Activated CD4-positive, alpha-beta memory T cell treated with anti-CD3 and anti-CD28 coated beads for 36 hours (primary cell): ENCODE results near the gene LRRC4. TPM values are rescaled to one million over a fixed set of nuclear protein-coding genes. Genes with fewer than 3 reads are reported as not detected.

Experiments used
- CTCF ChIA-PET: fragments of 350-600 bp; sonication (Branson Sonifier 250); formaldehyde crosslinking; loops from one replicate; lab custom pipeline; 2021; ENCODE audit warnings: antibody characterized with exemption, inconsistent platforms; lab: Charles Lee
- POLR2A ChIA-PET: fragments of 350-600 bp; sonication (Branson Sonifier 250); formaldehyde crosslinking; loops from one replicate; lab custom pipeline; 2021; ENCODE audit warnings: antibody characterized with exemption; lab: Charles Lee
- DNase-seq: peaks from one replicate; pipeline ENCODE4 v3.0.0-alpha.2; 2020
- H3K27ac Mint-ChIP-seq: one replicate; pipeline ENCODE4 v1.8.0; 2021; ENCODE audit warnings: mixed read lengths
- H3K27me3 Mint-ChIP-seq: one replicate; pipeline ENCODE4 v1.8.0; 2021; ENCODE audit warnings: mixed read lengths
- H3K36me3 Mint-ChIP-seq: one replicate; pipeline ENCODE4 v1.8.0; 2021; ENCODE audit warnings: mixed read lengths
- H3K4me1 Mint-ChIP-seq: one replicate; pipeline ENCODE4 v1.8.0; 2021; ENCODE audit warnings: low read depth, mixed read lengths
- H3K4me3 Mint-ChIP-seq: one replicate; pipeline ENCODE4 v1.8.0; 2021; ENCODE audit warnings: mild to moderate bottlenecking, mixed read lengths
- H3K9me3 Mint-ChIP-seq: one replicate; pipeline ENCODE4 v1.8.0; 2021; ENCODE audit warnings: mixed read lengths
- intact Hi-C: fragments of 100-400 bp; cut with micrococcal nuclease; formaldehyde crosslinking; loops from one replicate; pipeline ENCODE4 v1.15.1; 2023
- total RNA-seq, 2 experiments: library from RNA; stranded (reverse); gene quantifications; one replicate each; pipeline ENCODE4 v1.2.3, GENCODE V29; 2021

The LRRC4 gene
- total RNA-seq, 2 experiments from 2014 or later = 0.68 to 0.74 TPM

DNA sequence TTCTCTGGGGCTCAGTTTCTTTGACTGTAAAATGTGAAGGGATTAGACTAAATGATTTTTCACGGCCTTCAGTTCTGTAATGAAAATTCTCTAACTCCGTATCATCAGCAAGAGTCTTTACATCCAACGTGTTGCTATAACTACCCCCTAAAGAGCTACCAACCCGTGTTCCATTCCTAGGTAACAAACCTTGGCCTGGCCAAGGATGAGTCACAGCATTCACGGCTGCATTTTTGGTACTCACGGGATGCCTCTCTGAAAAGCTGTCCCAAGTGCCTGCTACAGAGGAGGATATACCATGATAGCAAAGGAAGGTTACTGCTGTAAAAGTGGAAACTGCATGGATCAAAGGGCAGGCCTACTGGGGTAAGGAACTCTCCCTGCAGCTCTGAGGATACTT lies 5.9 kb downstream of the LRRC4 start:
- ChIA-PET POLR2A (no interaction called here), CTCF (no interaction called here)
- no peak for DNase-seq
- no peak overlapping the region for H3K4me3 Mint-ChIP-seq
- no peaks in the 10 kb centered on the region for H3K9me3 Mint-ChIP-seq
- intact Hi-C loops = no loop called here
- peaks cover 18% of the 10 kb centered on the region for H3K4me1 Mint-ChIP-seq
- no peak overlapping the region for H3K27ac Mint-ChIP-seq
- H3K36me3 Mint-ChIP-seq = peaks cover 32% of the 10 kb centered on the region
- H3K27me3 Mint-ChIP-seq = no peaks in the 10 kb centered on the region

- DNase-seq = no peak
- Mint-ChIP-seq H3K4me1 (peaks cover 11% of the 10 kb centered on the region), H3K27me3 (no peaks in the 10 kb centered on the region), H3K4me3 (no peak overlapping the region), H3K27ac (no peak overlapping the region), H3K9me3 (no peaks in the 10 kb centered on the region), H3K36me3 (peaks cover 21% of the 10 kb centered on the region)
- ChIA-PET CTCF (no interaction called here), POLR2A (no interaction called here)
- intact Hi-C loops = no loop called here
Observed at GRCh38 chr7:128024151-128024550, 7.1 kb downstream of the LRRC4 start.

- no peaks in the 10 kb centered on the region for H3K9me3 Mint-ChIP-seq
- intact Hi-C loops = no loop called here
- ChIA-PET POLR2A (no interaction called here), CTCF (no interaction called here)
- DNase-seq = no peak
- no peak overlapping the region for H3K4me3 Mint-ChIP-seq
- H3K36me3 Mint-ChIP-seq = peaks cover 17% of the 10 kb centered on the region
- H3K4me1 Mint-ChIP-seq = peaks cover 9% of the 10 kb centered on the region
- H3K27me3 Mint-ChIP-seq = no peaks in the 10 kb centered on the region
- no peak overlapping the region for H3K27ac Mint-ChIP-seq
Observed at GRCh38 chr7:128022631-128023532, 8.4 kb downstream of the LRRC4 start.

GRCh38 chr7:128021366-128021765 lies 9.9 kb downstream of the LRRC4 start:
- peaks cover 9% of the 10 kb centered on the region for H3K4me1 Mint-ChIP-seq
- no peaks in the 10 kb centered on the region for H3K9me3 Mint-ChIP-seq
- no peak overlapping the region for H3K4me3 Mint-ChIP-seq
- no peak overlapping the region for H3K27ac Mint-ChIP-seq
- H3K27me3 Mint-ChIP-seq = no peaks in the 10 kb centered on the region
- ChIA-PET POLR2A (no interaction called here), CTCF (interaction anchor here (0.6 kb wide), 1 partner anchor 101 kb away, joined by 3 read pairs; no protein-coding TSS in a partner anchor)
- H3K36me3 Mint-ChIP-seq = peaks cover 25% of the 10 kb centered on the region
- no peak for DNase-seq
- intact Hi-C loops = no loop called here

DNA sequence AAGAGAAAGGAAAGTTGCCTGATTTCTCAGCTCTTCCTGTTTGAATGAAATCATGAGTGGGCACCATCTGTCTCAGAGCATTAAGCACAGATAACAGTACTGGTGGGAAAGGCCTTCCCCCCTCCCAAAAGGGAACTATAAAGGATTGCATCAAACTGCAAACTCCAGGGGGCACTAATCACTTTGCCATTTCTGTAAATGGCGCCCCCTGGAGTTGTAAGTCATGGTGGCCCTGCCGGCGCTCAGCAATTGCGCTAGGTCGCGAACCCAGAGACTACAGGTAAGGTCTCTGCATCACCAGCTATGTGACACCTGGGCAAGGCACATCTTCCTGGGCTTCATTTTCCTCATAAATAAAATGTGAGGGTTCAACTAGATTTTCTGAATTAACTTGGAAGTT lies 11.1 kb downstream of the LRRC4 start:
- no peaks in the 10 kb centered on the region for H3K27me3 Mint-ChIP-seq
- POLR2A ChIA-PET = no interaction called here

GRCh38 chr7:128019288-128019687 lies 11.9 kb downstream of the LRRC4 start:
- Mint-ChIP-seq H3K36me3 (peaks cover 29% of the 10 kb centered on the region), H3K4me1 (peaks cover 9% of the 10 kb centered on the region), H3K27me3 (no peaks in the 10 kb centered on the region), H3K9me3 (no peaks in the 10 kb centered on the region), H3K27ac (no peak overlapping the region), H3K4me3 (no peak overlapping the region)
- intact Hi-C loops = no loop called here
- CTCF ChIA-PET = interaction anchor here (0.8 to 1.9 kb wide), 6 partner anchors 13 to 696 kb away, joined by 3 to 6 read pairs (median 4); no protein-coding TSS in a partner anchor
- no peak for DNase-seq
- POLR2A ChIA-PET = no interaction called here

More for the DNA sequence above, 11.1 kb downstream of the LRRC4 start:
- Mint-ChIP-seq H3K36me3 (peaks cover 25% of the 10 kb centered on the region), H3K9me3 (no peaks in the 10 kb centered on the region), H3K4me3 (no peak overlapping the region), H3K27ac (no peak overlapping the region), H3K4me1 (peaks cover 9% of the 10 kb centered on the region)
- DNase-seq = peak; percentile 44
- CTCF ChIA-PET = interaction anchor here (0.8 to 1.9 kb wide), 5 partner anchors 15 to 697 kb away, joined by 3 to 6 read pairs (median 4); no protein-coding TSS in a partner anchor
- intact Hi-C loops = no loop called here

DNA sequence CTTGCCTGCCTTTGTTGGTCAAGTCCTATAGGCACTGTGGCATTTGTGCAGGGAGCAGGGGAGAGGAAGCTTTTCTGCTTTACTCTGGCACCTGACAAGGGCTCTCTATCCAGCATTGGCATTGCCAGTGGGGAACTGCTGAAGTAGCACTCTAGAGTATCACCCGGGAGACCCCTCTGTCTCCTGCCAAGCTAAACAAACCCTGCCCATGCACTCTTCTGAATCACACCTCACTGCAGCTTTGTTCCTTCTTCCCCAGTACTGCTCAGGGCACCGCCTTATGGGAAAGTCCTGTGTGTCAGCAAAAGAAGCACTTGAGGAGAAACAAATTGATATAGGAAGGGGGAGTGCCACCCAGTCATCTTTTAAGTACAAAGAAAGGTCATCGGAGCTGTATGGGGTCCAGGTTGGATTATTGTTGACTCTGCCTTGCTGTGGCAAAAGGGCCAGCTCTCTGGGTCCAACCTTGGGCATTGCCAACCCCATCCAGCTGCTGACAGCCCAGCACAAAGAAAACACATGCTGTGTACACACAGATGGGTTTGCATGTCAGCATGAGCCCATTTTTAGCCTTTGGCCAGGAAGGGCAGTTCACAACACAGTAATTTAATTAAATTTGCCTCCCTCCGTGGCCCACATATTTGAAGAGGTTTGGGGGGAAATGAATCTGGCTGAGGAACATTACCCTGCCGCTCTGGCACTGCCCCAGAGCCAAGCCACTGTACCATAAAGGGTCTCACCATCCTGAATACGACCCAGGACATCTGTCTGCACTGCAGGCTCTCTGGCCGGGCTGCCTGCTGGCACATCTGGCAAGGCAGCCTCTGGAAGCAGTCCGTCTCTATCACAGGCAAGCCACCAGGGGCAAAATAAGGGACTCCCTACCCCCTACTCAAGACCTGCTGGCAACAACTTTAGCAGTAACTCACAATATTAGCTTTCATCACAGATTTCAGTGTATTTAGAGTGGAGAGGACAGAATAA lies 13.1 kb downstream of the LRRC4 start:
- intact Hi-C loops = no loop called here
- Mint-ChIP-seq H3K4me3 (no peak overlapping the region), H3K27me3 (no peaks in the 10 kb centered on the region), H3K27ac (no peak overlapping the region), H3K36me3 (peaks cover 36% of the 10 kb centered on the region), H3K9me3 (no peaks in the 10 kb centered on the region), H3K4me1 (peaks cover 9% of the 10 kb centered on the region)
- CTCF ChIA-PET = interaction anchor here (1.1 to 1.4 kb wide), 2 partner anchors 15 to 35 kb away, joined by 3 read pairs; no protein-coding TSS in a partner anchor
- POLR2A ChIA-PET = no interaction called here
- no peak for DNase-seq

- no peaks in the 10 kb centered on the region for H3K27me3 Mint-ChIP-seq
- CTCF ChIA-PET = no interaction called here
- no peak for DNase-seq
- intact Hi-C loops = no loop called here
- peaks cover 35% of the 10 kb centered on the region for H3K36me3 Mint-ChIP-seq
- POLR2A ChIA-PET = no interaction called here
- H3K4me3 Mint-ChIP-seq = no peak overlapping the region
- no peak overlapping the region for H3K27ac Mint-ChIP-seq
- peaks cover 9% of the 10 kb centered on the region for H3K4me1 Mint-ChIP-seq
- no peaks in the 10 kb centered on the region for H3K9me3 Mint-ChIP-seq
Observed at GRCh38 chr7:128017460-128017859, 13.8 kb downstream of the LRRC4 start.

GRCh38 chr7:128014811-128015210 lies 16.4 kb downstream of the LRRC4 start:
- H3K36me3 Mint-ChIP-seq = peaks cover 32% of the 10 kb centered on the region
- no peaks in the 10 kb centered on the region for H3K9me3 Mint-ChIP-seq
- no peak overlapping the region for H3K27ac Mint-ChIP-seq
- no peaks in the 10 kb centered on the region for H3K4me1 Mint-ChIP-seq
- H3K4me3 Mint-ChIP-seq = no peak overlapping the region
- H3K27me3 Mint-ChIP-seq = no peaks in the 10 kb centered on the region
- ChIA-PET POLR2A (no interaction called here), CTCF (interaction anchor here (0.6 kb wide), 1 partner anchor 29 kb away, joined by 3 read pairs; no protein-coding TSS in a partner anchor)
- DNase-seq = no peak
- intact Hi-C loops = no loop called here

- no peak overlapping the region for H3K27ac Mint-ChIP-seq
- H3K4me1 Mint-ChIP-seq = no peaks in the 10 kb centered on the region
- ChIA-PET CTCF (no interaction called here), POLR2A (no interaction called here)
- H3K4me3 Mint-ChIP-seq = no peak overlapping the region
- no peak for DNase-seq
- no peaks in the 10 kb centered on the region for H3K9me3 Mint-ChIP-seq
- intact Hi-C loops = no loop called here
- peaks cover 26% of the 10 kb centered on the region for H3K36me3 Mint-ChIP-seq
- H3K27me3 Mint-ChIP-seq = no peaks in the 10 kb centered on the region
Observed at GRCh38 chr7:128011131-128011661, 20.0 kb downstream of the LRRC4 start.

- peaks cover 26% of the 10 kb centered on the region for H3K36me3 Mint-ChIP-seq
- CTCF ChIA-PET = no interaction called here
- DNase-seq = no peak
- H3K4me3 Mint-ChIP-seq = no peak overlapping the region
- intact Hi-C loops = no loop called here
- POLR2A ChIA-PET = no interaction called here
- no peaks in the 10 kb centered on the region for H3K4me1 Mint-ChIP-seq
- H3K27me3 Mint-ChIP-seq = no peaks in the 10 kb centered on the region
- no peaks in the 10 kb centered on the region for H3K9me3 Mint-ChIP-seq
- H3K27ac Mint-ChIP-seq = no peak overlapping the region
Observed at GRCh38 chr7:128010391-128011127, 20.7 kb downstream of the LRRC4 start.
